Measurements from ENCODE around the gene FAM219A.

Gene FAM219A

GRCh38 chr9:34400686-34401602 lies 57.4 kb downstream of the FAM219A start:
- no peak for DNase-seq (ENCODE audit: low spot score)

- no peak for DNase-seq (ENCODE audit: low spot score)
Observed at GRCh38 chr9:34400275-34400674, 58.1 kb downstream of the FAM219A start.

GRCh38 chr9:34399729-34400128 lies 58.6 kb downstream of the FAM219A start:
- no peak for DNase-seq (ENCODE audit: low spot score)

GRCh38 chr9:34398875-34399274 lies 59.5 kb downstream of the FAM219A start:
- DNase-seq (ENCODE audit: low spot score): no peak

GRCh38 chr9:34396276-34397214 lies 61.8 kb downstream of the FAM219A start:
- no peak for DNase-seq (ENCODE audit: low spot score)

- no peak for DNase-seq (ENCODE audit: low spot score)
Observed at GRCh38 chr9:34392511-34392910, 65.9 kb downstream of the FAM219A start.

GRCh38 chr9:34387239-34387638 lies 71.1 kb downstream of the FAM219A start:
- no peak for DNase-seq (ENCODE audit: low spot score)

GRCh38 chr9:34386656-34387055 lies 71.7 kb downstream of the FAM219A start:
- DNase-seq (ENCODE audit: low spot score): no peak

GRCh38 chr9:34385561-34386230 lies 72.7 kb downstream of the FAM219A start:
- no peak for DNase-seq (ENCODE audit: low spot score)

- DNase-seq (ENCODE audit: low spot score): no peak
Observed at GRCh38 chr9:34384368-34385165, 73.8 kb downstream of the FAM219A start.

GRCh38 chr9:34383904-34384303 lies 74.5 kb downstream of the FAM219A start:
- DNase-seq (ENCODE audit: low spot score): no peak

GRCh38 chr9:34382879-34383278 lies 75.5 kb downstream of the FAM219A start:
- no peak for DNase-seq (ENCODE audit: low spot score)

GRCh38 chr9:34382054-34382453 lies 76.3 kb downstream of the FAM219A start:
- no peak for DNase-seq (ENCODE audit: low spot score)

- DNase-seq (ENCODE audit: low spot score): no peak
Observed at GRCh38 chr9:34381323-34381722, 77.0 kb downstream of the FAM219A start.

GRCh38 chr9:34380511-34381315 lies 77.7 kb downstream of the FAM219A start:
- peak; percentile 88 for DNase-seq (ENCODE audit: low spot score)

GRCh38 chr9:34380034-34380510 lies 78.3 kb downstream of the FAM219A start:
- no peak for DNase-seq (ENCODE audit: low spot score)

GRCh38 chr9:34379334-34380033 lies 78.9 kb downstream of the FAM219A start:
- DNase-seq (ENCODE audit: low spot score): peak; percentile 88

- no peak for DNase-seq (ENCODE audit: low spot score)
Observed at GRCh38 chr9:34378376-34379060, 79.9 kb downstream of the FAM219A start.

- DNase-seq (ENCODE audit: low spot score): no peak
Observed at GRCh38 chr9:34377404-34377746, 81.0 kb downstream of the FAM219A start.
